Testis (tissue), 2 donors: Measurements from ENCODE around the gene DNAJC13.

Experiments used
- CTCF ChIP-seq, 3 experiments: fragments of 450-650 bp in 2 of 3; fragments of 200-600 bp in 1 of 3; sonication (generic) in 1 of 3; IDR thresholded peaks; one replicate each; pipeline ENCODE4 v1.5.1; 2016 to 2019; ENCODE audit warnings: antibody characterized with exemption in 3 of 3, mild to moderate bottlenecking in 2 of 3, moderate library complexity in 1 of 3
- POLR2A ChIP-seq: fragments of 450-650 bp; IDR thresholded peaks from one replicate; pipeline ENCODE4 v1.6.1; 2017; ENCODE audit warnings: antibody characterized with exemption, mild to moderate bottlenecking, moderate library complexity

GRCh38 chr3:132569153-132569552 lies 151.9 kb downstream of the DNAJC13 start:
- TF ChIP-seq CTCF (IDR thresholded peaks at IDR 0.05): no peak
- TF ChIP-seq POLR2A: no peak
